DMS153 (cell line): ENCODE results near the gene SCGB3A2.
"Not testable (repeated sequence)": the region's sequence is repeated elsewhere in the genome, so short reads cannot be mapped to it uniquely, and the experiment has no call there.

Source experiments
- DNase-seq: peaks from one replicate; lab custom pipeline; 2025; lab: John Stamatoyannopoulos, UW

SCGB3A2 gene

DNA sequence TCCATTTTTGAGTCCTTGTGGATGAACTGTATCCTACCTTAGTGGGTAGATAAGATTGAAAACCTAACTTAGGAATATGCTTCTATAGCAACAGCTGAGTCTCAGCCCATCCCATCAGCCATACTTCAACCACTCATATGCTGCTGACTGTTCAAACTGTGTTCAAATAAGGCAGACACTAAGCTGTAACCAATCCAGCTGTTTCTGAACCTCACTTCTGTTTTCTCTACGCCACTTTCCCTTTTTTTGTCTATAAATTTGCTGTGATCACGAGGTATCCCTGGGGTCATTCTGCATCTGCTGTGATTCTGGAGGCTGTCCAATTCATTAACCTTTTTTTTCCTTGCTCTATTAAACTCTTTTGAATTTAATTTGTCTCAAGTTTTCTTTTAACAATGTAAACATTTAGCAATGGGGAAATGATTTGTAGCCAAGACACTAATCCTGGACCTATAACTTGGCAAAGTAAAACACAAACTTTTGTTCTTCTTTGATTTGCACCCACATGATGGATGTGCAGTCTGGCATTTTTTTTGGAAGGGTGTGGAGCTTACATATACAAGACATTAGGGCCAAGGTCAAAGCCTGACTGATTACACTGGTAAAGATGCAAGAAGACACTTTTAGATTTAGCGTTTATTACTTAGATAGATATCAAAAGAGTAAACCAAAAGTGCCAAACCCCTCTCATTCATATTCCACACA lies 14.9 kb upstream of the SCGB3A2 start:
- no peak for DNase-seq

DNA sequence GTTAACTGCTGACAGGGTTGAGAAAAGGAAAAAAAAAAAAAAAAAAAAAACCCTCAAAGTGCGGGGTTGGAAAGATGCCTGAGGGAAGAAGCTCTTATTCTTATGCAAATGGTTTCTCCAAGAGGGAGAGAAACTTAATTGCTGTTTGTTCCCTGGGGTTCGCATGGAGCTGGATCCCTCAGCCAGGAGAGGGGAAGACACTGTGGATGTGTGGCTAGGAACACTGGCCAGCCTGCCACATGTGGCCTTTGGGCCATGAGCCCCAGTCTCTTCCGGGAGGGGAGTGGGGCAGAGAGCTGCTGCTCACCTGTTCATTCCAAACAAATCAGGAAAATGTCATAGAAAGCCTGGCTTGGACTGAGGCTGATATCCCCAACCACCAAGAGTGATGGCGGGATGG lies 9.4 kb upstream of the SCGB3A2 start:
- no peak for DNase-seq

DNA sequence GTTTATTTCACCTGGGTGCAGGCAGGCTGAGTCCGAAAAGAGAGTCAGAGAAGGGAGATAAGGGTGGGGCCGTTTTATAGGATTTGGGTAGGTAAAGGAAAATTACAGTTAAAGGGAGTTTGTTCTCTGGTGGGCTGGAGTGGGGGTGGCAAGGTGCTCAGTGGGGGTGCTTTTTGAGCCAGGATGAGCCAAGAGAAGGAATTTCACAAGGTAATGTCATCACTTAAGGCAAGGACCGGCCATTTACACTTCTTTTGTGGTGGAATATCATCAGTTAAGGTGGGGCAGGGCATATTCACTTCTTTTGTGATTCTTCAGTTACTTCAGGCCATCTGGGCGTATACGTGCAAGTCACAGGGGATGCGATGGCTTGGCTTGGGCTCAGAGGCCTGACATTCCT lies 8.6 kb upstream of the SCGB3A2 start:
- DNase-seq: not testable (repeated sequence)

DNA sequence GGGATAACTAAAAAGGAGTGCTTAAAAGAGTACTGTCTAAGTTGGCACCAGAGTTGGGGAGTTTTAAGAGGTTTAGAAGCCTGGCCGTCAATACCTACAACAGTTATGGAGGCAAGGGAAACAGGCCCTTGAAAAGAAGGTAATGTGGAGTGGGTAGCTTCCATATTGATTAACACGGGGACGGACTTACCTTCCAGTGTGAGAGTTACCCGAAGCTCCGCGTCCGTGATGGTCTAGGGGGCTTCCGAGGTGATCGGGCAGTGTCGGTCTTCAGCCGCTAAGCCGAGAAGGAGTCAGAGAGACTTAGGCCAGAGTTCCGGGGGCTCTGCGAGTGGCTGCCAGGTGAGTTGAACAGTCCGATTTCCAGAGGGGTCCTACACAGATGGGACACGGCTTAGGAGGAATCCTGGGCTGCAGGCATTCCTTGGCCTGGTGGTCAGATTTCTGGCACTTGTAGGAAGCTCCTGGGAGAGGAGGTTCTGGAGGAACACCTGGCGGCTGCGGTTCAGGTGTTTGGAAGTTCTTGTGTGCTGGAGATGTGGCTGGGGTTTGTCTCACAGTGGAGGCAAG lies 6.4 kb upstream of the SCGB3A2 start:
- DNase-seq: not testable (repeated sequence)

DNA sequence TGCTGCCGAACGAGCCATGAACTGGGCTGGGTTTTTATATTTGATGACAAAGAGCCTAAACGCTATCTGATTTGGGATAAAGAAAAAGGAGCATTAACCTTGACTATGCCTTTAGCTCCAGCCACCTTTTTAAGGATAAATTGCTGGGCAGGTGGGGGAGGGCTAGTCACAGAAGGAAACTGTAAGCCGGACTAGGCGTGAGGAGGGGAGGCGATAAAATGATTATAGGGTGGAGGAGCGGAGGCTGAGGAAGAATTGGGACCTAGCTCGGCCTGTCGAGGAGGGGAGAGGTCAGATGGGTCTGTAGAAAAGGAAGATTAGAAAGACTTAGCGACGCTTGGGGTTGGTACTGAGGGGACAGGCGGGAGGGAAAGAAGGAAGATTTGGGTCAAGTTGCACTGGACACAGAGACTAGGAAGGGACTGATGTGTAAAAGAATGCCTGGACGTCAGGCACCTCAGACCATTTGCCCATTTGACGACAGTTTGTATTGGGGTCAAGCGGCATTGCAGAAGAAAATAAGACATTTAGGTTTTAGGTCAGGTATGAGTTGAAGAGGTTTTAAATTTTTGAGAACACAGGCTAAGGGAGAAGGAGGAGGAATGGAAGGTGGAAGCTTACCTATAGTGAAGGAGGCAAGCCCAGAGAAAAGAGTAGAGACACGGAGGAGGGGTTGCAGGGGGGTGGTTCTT lies 5.6 kb upstream of the SCGB3A2 start:
- DNase-seq: not testable (repeated sequence)

DNA sequence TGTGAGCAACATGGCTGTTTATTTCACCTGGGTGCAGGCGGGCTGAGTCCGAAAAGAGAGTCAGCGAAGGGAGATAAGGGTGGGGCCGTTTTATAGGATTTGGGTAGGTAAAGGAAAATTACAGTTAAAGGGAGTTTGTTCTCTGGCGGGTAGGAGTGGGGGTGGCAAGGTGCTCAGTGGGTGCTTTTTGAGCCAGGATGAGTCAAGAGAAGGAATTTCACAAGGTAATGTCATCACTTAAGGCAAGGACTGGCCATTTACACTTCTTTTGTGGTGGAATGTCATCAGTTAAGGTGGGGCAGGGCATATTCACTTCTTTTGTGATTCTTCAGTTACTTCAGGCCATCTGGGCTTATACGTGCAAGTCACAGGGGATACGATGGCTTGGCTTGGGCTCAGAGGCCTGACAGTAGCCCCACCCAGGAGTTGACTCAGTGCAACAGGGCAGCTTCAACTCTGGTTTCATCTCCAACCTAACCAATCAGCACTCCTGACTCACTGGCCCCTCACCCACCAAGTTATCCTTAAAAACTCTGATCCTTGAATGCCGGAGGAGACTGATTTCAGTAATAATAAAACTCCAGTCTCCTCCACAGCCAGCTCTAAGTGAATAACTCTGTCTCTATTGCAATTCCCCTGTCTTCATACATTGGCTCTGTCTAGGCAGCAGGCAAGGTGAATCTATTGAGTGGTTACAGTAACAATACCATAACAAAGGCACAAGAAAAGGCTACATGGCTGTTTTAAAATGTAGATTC lies 4.2 kb upstream of the SCGB3A2 start:
- DNase-seq: not testable (repeated sequence)

DNA sequence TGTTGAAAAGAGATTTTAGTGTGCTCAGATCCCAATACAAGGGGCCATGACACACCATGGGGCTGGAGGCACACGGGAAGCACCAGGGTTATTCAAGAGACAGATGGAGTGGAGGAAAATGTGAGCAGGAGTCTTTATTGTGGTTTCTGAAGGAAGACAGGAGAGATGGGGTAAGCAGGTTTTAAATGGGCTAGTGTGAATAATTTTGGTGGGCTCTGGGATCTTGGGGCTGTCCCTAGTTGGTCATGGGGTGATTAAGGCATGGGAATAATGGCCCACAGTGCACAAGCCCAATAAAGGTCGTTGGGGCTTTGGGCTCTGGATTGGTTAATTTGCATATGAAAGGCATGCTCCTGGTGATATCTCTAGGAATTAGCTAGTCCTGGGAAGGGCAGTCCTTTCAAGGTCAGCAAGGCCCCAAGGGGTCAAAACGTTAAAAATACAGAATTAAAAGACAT lies 3.6 kb upstream of the SCGB3A2 start:
- DNase-seq: no peak

DNA sequence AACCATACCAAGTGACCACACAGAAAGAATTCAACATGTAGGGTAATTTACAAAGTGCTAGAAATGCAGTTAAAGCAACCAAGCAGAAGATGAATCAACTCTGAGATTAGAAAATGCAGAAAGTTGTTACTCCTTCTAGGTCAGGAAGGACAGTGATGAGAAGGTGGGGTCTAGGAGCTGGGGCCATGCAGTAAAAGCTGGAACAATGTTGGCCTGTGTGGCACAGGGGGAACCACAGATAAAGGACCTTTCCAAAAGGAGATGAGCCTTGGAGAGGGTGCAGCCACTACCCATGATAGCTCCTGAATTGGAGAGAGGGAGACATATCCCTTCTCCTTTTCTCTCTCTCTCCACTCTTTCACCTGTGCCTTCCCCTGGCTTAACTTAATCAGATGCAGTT lies 2.4 kb upstream of the SCGB3A2 start:
- DNase-seq: no peak

DNA sequence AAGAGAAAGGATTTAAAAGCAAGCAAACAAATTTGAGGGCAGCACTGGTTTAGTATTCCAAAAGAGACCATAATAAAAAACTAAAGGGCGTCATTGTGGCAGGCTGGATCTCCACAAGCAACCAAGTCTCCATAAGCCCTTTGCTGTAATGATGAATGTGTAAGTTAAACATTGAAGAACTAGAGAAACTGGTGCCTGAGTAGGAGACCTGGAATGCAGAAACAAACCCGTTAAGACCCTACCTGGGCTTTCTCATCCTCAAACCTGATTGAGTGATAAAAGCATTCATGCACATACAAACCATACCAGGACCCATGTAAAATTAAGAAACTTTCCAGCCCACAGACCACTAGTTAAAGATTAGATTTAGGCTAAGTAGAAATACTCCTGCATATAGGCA lies 1.9 kb upstream of the SCGB3A2 start:
- no peak for DNase-seq

DNA sequence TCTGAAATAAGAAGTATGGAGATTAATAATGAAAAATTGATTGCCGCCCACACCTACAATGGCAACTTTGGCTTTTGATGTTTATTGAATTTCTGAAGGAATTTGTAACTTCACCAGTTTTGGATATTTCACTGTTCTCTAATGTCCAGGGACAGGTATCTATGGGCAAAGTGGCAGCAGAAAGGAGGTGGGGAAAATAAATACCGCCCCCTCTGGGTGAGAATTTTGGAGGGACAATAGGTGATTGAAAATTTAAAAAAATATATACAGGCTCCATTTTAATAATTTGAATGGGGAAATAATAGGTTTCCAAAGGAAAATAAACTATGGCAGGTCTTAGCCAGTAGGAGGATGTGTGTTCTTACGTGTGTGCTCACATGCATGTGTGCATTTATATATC lies 1.3 kb downstream of the SCGB3A2 start:
- no peak for DNase-seq

DNA sequence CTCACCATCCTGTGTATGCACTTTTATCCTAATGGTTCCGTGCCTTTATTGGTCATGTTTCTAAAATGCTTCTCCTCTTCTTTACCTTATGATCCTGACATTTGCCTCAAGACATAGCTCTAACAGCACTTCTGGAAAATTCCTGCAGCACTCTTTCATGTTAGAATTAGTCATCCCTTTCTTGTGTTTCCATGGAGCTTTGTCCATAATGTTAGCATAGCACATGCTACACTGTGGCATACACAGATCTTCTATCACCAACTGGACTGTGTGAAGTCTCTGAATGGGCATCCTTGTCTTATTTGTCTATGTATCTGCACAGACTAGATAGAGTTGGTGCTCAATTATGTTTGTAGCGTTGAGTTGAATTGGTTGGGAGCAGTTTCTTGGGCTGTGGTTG lies 2.0 kb downstream of the SCGB3A2 start:
- DNase-seq: no peak

DNA sequence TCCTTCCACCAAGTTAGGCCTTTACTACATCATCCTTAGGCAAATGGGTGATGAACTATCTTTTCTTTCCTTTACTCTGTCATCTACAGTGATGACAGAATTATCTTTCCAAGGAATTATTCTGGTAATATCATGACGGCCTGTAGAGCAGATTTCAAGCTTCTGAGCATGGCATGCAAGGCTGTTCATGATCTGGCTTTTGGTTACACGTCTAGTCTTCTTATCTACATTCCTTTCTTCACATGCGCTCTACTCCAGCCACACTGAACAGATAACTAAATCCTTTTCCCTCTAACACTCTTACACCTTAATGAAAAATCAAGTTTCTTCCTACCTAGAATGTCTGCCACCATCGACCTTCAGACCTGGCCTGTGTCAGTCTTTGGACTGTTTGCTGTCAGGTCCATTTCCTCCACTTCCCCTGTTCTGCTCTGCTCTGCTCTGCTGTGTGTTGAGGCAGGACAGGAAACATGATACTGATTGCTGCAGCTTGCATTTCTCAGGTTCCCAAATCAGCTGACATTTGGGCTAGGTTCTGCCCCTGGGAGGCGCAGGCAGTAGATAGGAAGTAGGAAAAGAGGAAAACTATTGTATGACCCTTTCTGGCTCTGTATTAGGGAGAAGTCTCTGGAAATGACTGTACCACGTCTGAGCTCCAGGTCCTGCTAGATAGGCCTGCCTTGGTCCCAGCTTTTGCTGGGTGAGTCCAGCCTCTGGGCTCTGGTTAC lies 4.2 kb downstream of the SCGB3A2 start:
- no peak for DNase-seq

DNA sequence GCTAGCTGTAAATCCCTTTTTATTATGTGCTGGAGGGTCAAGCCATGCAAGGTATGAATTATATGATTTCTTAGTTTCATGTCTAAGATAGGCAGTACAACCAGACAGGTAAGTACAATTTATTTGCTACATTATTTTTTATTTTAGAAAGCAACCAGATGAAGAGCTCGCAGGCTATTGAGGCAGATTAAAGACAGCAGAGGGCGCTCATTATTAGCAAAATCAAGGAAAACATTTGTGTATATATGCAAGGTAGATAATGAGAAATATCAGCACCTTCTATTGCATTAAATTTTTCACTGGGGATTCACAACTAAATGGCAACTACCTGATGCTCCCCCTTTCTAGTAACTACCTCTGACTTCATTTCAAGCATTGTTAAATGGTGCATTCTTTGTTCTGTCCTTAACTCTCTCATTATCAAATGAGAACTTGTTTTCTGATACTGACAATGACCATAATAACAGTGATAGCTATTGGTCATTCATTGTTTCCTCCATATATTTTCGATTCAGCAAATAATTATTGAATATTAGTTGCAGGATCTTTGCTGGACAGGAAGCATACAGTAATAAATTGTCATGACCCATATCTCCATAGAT lies 8.6 kb downstream of the SCGB3A2 start:
- DNase-seq: peak; percentile 1

DNA sequence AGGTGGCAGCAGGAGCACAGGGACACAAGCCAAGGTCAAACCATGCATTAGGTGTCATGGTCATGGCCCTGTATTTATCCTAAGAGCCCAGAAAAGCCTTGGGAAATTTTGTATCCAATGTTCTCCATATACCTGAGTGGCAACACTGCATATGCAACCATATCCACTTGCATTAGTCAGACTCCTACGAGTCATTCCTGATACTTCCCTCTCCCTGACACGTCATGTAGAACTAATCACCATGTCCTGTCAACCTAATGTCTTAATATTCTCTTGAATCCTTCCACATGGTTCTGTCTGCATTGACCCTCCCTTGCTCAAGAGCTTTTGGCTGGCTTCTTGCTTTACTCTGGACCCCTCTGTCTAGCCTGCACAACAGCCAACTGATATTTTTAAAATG lies 9.4 kb downstream of the SCGB3A2 start:
- no peak for DNase-seq

DNA sequence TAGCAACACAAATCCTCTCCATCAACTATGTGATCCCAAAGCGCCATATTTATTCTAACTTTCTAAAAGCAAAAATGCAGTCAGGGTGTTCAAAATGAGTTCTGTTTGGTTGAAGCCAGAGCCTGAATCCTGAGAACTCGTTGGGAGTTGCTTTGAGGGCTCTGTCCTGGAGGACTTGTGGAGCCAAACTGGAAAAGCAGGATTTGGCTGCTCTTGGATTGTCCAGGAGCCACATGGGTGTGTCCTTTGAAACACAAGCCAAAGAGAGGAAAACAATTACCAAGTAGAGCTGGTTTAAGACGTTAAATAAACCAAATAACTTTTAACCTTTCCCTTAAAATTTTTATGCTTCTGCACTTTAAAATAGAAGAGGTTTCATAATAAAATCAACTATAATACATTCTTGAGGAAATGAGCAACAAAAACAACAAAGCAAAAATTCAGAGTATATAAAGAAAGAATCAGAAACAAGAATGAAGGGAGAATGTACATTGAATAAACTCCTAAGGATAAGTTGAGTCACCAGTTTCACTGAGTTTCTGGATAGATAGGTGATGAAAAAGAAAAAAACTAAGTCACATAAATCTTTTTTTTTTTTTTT lies 14.3 kb downstream of the SCGB3A2 start:
- peak; percentile 16 for DNase-seq

DNA sequence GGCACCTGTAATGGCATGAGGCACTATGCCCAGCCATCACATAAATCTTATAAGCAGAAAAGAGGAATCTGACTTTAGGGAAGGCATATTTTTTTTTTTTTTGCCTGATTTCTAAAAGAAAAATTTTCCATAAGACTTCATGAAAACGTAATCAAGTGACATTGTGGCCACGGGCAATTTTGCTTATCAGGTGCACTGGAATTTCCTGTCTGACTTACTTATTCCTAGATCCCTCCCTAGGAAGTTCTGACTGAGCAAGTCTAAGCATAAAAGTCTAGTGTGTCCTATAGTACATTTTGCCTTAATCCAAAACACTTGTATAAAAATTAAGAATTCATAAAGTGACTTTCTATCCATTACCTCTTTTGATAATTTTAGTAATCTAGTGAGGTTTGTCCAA lies 15.3 kb downstream of the SCGB3A2 start:
- DNase-seq: no peak

DNA sequence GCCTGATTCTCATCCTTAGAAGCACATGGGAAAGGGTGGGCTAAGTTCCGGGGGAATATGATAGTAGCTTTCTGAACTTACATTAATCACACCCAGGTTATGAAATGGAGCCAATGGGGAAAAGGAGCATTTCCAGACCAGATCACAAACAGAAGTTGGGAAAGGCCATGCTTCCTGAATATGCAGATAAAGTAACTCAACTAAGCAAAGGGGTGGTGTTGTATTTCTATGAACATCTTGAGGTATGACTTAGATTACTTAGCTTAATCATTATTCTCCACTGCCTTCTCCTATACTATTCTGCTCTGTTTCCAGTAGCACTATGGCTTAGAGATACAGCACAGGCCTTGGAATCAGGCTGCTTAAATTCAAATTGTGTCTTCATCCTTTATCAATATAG lies 17.4 kb downstream of the SCGB3A2 start:
- no peak for DNase-seq

DNA sequence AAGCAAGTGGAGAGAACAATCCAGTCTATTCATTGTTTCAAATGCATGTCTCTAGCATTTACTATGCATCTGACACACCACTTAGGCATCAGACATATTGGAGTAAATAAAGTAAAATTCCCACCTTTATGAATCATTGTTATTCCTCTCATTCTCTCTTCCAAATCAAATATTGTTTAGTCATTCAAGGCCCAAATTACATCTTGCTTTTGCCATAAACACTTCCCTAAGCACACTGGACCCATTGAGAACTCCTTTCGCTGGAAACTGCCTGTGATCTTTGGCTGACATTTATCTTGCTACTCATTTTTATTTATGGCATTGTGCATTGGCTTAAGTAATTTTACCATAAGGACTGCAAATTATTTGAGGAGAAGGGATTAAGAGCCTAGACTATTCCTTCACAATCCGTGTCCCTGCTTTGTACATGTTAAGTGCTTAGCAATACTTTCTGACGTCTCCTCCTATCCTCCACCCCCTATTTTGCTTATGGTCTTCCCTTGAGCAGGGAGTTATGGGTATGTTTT lies 20.4 kb downstream of the SCGB3A2 start:
- DNase-seq: no peak

DNA sequence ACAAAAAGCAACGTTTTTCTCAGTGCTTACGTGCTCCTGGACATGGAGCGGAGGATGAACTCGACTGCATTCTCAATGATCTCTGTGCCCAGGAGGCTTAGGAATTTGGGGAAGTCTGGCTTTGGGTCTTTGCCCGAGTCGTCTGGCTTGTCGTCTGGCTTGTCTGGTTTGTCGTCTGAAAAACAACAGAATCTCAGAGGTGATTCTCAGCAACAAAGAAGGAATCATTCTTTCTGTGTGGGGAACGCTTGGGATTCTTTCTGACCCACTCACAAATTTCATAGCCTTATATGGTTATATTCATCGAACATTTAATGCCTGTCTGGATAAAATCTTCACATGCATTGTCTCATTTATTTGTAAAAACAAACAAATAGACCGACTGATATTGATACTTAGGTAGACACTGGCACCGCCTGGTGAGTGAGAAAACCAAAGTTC lies 23.1 kb downstream of the SCGB3A2 start:
- DNase-seq: no peak

DNA sequence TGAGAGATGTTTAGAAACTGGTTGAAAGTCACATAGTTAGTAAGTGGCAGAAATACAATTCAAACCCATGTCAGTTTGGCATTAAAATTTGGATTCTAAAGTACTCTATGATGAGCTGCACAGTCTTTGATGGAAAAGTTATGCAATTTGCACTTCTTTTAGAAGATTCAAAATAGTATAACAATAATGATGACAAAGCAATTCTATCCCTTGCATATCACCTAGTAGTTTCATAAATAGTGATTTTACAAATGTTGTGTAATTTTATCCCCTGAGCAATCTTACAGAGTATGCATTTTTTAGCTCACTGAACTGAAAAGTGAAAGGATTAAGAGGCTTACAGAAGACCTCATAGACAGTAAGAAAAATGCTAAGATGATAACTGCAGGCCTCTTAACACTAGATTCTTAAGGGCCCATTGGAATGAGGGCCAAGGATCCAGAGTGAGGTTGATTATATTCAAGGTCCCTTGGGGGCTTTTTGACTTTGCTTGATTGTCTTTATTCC lies 24.2 kb downstream of the SCGB3A2 start:
- no peak for DNase-seq

DNA sequence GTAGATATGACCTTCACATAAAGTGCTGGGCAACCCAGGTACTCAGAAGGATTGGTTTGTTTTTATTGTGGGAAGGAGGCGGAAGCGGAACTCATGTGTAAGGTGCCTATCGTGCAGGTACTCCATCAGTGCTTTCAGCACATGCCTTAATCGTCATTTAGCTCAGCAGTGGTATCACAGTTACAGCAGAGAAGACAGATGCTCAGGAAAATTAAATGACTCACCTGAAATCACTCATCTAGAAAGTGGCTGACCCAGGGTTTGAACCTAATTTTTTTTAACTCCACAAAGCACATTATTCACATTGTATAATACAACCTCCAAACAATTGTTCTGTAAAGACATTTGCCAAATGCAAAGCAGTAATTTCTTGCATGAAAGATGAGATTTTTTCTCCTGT lies 25.6 kb downstream of the SCGB3A2 start:
- DNase-seq: no peak
